HepG2 (cell line): Measurements from ENCODE around the gene HSD3B7. TPM values are rescaled to one million over a fixed set of nuclear protein-coding genes. Genes with fewer than 3 reads are reported as not detected.

Experiments used
- CBX5 ChIP-seq: sonication (generic); formaldehyde crosslinking; IDR thresholded peaks from 2 replicates; pipeline ENCODE4 v1.4.0; 2020; ENCODE audit warnings: missing genetic modification reagents, borderline replicate concordance
- MYPOP ChIP-seq: sonication (generic); formaldehyde crosslinking; IDR thresholded peaks from 2 replicates; pipeline ENCODE4 v1.8.1; 2023; ENCODE audit warnings: mild to moderate bottlenecking, moderate library complexity, missing genetic modification reagents
- ZBTB42 ChIP-seq: sonication (generic); formaldehyde crosslinking; IDR thresholded peaks from 2 replicates; pipeline ENCODE4 v1.5.0; 2020; ENCODE audit warnings: mild to moderate bottlenecking, missing genetic modification reagents
- ZC3H4 ChIP-seq: sonication (generic); formaldehyde crosslinking; IDR thresholded peaks from 2 replicates; pipeline ENCODE4 v1.4.0; 2020; ENCODE audit warnings: missing genetic modification reagents, borderline replicate concordance
- ZNF274 ChIP-seq: sonication (generic); formaldehyde crosslinking; IDR thresholded peaks from 2 replicates; pipeline ENCODE4 v1.5.1; 2020; ENCODE audit warnings: mild to moderate bottlenecking, missing genetic modification reagents
- ZNF441 ChIP-seq: sonication (generic); formaldehyde crosslinking; IDR thresholded peaks from 2 replicates; pipeline ENCODE4 v1.7.0; 2021; ENCODE audit warnings: missing genetic modification reagents, borderline replicate concordance
- ZNF572 ChIP-seq: sonication (generic); formaldehyde crosslinking; IDR thresholded peaks from 2 replicates; pipeline ENCODE4 v1.5.1; 2020; ENCODE audit warnings: mild to moderate bottlenecking, missing genetic modification reagents
- ZNF589 ChIP-seq: sonication (generic); formaldehyde crosslinking; conservative IDR thresholded peaks from 2 replicates; pipeline ENCODE4 v1.8.0; 2022; ENCODE audit warnings: mild to moderate bottlenecking, moderate library complexity, missing genetic modification reagents
- ZNF607 ChIP-seq: sonication (generic); formaldehyde crosslinking; IDR thresholded peaks from 2 replicates; pipeline ENCODE4 v1.5.1; 2020; ENCODE audit warnings: missing genetic modification reagents, mild to moderate bottlenecking, borderline replicate concordance
- ZSCAN22 ChIP-seq: sonication (generic); formaldehyde crosslinking; IDR thresholded peaks from 2 replicates; pipeline ENCODE4 v1.4.0; 2020; ENCODE audit warnings: mild to moderate bottlenecking, missing genetic modification reagents
- polyA plus RNA-seq, 8 experiments: library from polyadenylated mRNA; depleted of rRNA in 3 of 8; stranded (reverse) in 7 of 8; unstranded in 1 of 8; fragments of >200 nt; fragmentation: Illumina TruSeq in 4 of 8; extraction: Trizol in 4 of 8; gene quantifications; 2 replicates each; pipeline versions ENCODE4 v1.2.1 to v1.2.3, GENCODE V29; 2011 to 2016; ENCODE audit warnings: low read depth in 4 of 8, missing spikeins in 1 of 8, mixed read lengths in 1 of 8; ENCODE audit not compliant: insufficient read depth in 1 of 8
- total RNA-seq, 5 experiments: library from RNA; depleted of rRNA; stranded (reverse); fragments of >200 nt; fragmentation: Illumina TruSeq; extraction: Trizol; gene quantifications; 2 replicates each; pipeline ENCODE4 v1.2.3, GENCODE V29; 2016; ENCODE audit warnings: low read depth in 1 of 5

HSD3B7 gene
- total and polyA plus RNA-seq, 2 of the 13 experiments (the other 11 are each of a cell fraction or from before 2014, with no cell fraction given): 32.9 to 69.7 TPM

- TF ChIP-seq ZNF441 (CRISPR knock-in tag) (0 out of 2 replicates have a peak, but pooled peaks have one; percentile 20), ZBTB42 (CRISPR knock-in tag) (no peak), ZNF607 (CRISPR knock-in tag) (0 out of 2 replicates have a peak, but pooled peaks have one; percentile 56), ZSCAN22 (0 out of 2 replicates have a peak, but pooled peaks have one; percentile 27), ZNF274 (CRISPR knock-in tag) (no peak), CBX5 (CRISPR knock-in tag) (no peak), ZNF589 (CRISPR knock-in tag) (0 out of 2 replicates have a peak, but pooled peaks have one; percentile 45), MYPOP (CRISPR knock-in tag) (peak; percentile 33; the same call in 1 of the 2 replicates), ZC3H4 (CRISPR knock-in tag) (peak; percentile 71; the same call in 1 of the 2 replicates), ZNF572 (CRISPR knock-in tag) (no peak)
Observed at GRCh38 chr16:30996985-30997724, 12.1 kb downstream of the HSD3B7 start (continued).
